NCI-H446 (cell line): ENCODE results near the gene SGTB.
"Not testable (repeated sequence)": the region's sequence is repeated elsewhere in the genome, so short reads cannot be mapped to it uniquely, and the experiment has no call there.

ENCODE experiments used
- DNase-seq, 2 experiments: peaks; one replicate each; lab custom pipeline; 2025; lab: John Stamatoyannopoulos, UW

Gene SGTB

DNA sequence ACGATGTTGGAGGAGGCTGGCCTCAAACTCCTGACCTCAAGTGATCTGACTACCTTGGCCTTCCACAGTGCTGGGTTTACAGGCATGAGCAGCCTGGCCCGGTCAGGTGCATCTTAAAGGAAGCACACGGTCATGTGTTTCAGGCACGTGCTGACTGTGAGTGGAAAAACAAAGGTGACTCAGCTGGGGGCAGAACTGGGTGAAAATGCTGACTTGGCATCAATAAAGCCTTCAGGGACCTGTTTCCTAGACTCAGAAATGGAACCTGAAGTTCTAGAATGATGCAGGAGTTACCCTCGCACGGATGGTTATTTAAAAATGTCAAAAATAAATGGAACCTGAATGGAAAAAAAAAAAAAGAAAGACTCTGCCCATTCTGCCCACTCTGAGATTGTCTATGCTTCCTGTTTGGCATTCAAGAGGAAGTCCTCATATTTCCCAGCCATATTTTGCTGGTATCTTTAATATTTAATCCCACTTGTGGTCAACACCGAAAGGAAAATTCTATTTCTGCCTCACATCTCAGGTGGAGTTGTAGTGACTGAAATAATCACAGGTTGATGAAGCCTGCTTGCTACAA lies 12.4 kb upstream of the SGTB start:
- not testable (repeated sequence) for DNase-seq

DNA sequence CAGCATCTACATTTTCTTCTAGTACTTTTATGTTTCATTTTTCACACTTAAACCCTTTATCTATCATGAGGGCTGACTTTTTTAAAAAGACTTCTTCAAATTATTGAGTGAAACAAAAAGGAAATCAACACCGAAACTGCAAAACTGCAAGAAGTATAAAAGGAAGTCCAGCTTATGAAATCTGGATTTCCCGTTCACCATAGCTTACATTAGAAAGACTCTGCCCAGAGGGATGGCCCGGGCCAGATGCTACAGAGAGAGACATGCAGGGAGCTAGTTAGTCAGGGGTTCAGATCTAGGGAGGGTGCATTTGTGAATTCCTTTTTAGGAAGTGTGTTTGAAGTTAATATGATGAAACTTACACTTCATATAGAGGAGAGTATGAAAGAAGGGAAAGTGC lies 10.1 kb upstream of the SGTB start:
- DNase-seq, result not testable (repeated sequence)

DNA sequence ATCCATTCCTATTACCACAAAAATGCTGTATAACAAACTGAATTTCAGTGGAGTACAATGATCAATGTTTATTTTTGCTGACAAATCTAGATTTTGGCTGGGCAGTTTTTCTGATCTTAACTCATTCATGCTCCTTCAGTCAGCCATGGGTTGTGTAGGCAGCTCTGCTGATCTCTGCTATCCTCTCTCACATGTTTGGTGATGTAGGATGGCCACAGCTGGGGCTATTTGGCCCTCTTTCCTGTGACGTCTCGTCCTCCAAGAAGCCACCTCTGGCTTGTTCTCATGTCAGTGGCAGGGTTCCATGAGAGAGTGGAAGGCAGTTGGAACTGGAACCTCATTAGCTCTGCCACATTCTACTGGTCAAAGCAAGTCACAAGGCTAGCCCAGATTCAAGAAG lies 9.0 kb upstream of the SGTB start:
- DNase-seq, result no peak

DNA sequence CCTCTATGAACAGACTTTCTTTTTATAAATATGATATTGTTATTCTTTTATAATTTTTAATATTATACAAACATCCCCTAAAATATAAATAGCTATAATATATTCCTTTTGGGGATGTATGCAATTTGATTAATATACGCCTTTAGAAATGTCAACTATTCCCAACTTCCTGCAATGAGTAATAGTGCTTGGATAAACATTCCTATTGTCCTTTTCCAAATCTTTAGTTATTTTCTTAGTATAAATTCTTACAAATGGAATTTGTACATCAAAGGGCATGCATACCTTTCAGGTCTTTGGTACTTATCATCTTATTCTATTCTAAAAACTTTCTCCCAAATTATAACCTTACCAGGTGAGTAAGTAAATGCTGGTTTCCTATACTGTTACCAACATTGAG lies 6.3 kb upstream of the SGTB start:
- no peak for DNase-seq

DNA sequence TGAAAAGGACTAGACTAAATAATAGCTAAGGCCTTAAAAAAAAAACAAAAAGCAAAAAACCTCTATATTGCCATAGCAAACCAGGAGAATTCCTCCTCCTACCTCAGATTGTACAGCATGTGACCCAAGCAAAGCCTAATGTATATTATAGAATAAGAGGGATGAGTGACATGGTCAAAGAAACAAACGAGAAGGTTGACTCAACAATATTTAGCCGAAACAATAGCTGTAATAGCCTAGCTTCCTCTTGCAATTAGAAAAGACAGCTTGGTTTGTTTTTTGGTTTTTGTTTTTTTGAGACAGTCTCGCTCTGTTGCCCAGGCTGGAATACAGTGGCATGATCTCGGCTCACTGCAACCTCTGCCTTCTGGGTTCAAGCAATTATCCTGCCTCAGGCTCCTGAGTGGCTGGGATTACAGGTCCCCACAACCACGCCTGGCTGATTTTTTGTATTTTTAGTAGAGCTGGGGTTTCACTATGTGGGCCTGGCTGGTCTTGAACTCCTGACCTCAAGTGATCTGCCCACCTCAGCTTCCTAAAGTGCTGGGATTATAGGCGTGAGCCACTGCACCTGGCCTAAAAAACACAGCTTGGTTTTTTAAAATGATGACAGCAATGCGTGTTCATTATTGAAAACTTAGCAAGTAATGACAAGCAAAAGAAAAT lies 5.7 kb upstream of the SGTB start:
- no peak for DNase-seq

DNA sequence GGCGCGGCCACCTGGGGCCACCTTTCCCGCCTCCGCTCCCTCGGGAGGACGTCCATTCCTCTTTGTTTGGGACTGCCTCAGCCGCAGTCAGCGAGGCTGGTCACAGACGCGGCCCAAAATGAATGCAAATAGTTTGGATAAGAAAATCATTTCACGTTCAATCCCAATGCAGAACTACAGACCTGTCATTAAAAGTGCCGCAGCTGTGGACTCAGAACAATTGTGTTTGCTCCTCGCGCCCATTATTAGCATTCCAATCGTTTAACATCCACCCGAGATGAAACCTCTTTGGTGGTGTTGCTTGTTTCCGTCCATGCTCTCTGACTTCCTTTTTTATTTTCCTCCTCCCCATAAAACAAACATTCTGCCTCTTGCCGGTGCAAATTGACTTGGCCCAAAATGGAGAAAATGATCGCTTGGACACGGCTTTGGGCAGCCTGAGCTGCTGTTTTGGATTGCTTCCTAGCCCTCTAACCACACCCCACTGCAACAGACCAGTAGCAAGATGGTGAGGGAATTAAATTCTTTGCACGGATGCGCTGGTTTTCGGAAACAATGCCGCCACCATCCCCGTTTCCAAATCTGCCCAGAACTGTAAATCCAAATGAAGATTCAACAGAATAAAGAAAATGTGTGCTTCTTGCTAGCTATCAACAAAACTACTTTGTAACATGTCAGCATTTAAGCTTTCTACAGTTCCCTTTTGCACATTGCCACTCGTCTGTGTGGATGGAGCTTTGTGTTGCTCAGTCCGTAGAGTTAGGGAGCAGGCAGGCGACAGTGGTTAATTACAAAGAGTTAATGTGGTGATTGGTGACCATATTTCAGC lies 880 bp upstream of the SGTB start:
- DNase-seq, result peak; percentile 42 to 62

DNA sequence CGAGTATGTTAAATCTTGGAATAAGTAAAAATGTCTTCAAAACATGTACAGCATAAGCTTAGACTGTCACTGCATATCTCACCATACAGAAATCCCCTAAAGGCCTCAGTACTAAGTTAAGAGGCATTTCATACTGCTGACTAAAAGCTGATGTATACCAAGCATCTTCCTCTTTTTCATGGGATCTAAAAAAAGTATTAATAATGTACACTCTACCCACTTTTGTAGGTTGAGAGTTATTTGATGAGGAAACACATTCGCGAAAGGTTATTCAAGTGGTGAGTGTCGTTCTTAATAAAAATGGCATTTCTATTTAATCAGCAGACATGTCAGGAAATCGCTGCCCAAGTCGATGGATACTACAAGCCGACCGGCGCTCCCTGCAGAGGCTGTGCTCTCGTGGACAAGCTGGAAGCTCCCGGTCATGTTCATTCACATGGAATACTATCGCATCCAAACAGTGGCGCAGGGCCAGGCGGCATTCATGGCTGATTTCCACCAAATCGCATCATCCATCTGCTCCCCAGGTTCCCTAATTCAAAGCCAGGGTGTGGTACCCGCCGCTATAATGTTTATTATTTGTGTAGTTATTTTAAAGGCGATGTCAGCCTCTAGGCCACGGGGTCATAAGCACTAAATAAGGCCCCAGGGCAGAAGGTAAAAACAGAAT lies 724 bp downstream of the SGTB start:
- peak; percentile 30 to 81 for DNase-seq

DNA sequence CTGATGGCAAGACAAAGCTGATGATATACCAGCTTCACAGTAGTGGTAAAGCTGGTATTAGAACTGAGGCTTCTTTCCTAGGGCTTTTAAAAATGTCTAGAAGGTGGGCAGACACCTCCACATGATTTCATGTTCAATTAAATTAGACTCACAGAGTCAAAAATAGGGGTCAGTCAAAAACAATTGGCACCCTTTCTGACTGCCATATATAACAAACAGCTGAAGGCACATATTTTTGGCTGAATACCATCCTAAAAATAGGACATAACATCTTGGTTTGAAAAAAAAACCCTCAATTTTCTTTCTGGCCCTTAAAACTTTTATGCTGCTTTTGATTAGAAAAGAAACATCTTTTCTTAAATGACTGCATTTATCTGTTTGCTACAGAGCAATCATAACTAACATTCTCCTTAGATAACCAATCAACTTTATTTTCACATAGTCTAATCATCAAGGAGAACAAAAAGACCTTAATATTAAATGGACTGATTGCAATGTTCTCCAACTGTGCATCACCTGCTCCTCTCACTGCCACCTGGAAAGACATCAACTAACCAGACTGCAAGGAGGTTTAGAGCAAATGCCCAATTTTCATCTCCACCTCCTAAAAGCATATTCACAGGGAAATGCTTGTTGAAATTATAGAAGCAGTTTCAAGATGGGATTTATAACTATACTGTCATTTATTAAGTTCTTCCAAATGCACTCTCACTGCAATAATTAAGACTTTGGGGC lies 3.2 kb downstream of the SGTB start:
- DNase-seq, result no peak

DNA sequence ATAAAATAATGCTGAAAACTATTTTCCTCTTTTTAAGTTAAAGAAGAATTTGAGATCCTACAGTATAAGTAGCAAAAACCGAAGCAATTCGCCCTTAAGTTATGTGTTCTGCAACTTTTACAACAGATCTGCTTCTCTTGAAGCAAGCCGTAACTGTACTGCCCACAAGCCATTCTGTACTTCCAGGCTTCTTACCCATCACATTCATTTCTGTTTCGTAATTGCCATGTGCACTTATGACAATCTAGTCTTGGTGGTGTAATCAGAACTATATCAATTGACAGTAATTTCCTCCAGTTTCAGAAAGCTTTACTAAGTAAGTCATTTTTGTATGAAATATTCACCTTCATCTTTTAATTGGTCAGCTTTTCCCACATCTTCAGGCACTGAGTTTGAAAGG lies 13.8 kb downstream of the SGTB start:
- DNase-seq, result no peak

DNA sequence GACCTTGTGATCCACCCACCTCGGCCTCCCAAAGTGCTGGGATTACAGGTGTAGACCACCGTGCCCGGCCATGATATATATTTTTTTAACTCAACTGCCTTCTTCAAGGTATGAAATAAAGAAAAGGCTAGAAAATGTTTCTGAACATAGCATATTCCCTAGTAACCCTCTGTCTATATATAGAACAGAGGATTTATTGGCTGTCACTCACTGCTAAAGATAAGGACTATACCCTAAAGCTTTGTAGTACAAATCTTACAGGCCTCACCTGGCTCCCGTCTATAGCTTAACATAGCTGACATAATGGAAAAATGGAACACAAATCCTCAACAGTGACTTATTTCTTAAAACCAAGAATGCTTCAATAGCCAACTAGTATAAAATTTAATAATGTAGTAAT lies 14.2 kb downstream of the SGTB start:
- no peak for DNase-seq

DNA sequence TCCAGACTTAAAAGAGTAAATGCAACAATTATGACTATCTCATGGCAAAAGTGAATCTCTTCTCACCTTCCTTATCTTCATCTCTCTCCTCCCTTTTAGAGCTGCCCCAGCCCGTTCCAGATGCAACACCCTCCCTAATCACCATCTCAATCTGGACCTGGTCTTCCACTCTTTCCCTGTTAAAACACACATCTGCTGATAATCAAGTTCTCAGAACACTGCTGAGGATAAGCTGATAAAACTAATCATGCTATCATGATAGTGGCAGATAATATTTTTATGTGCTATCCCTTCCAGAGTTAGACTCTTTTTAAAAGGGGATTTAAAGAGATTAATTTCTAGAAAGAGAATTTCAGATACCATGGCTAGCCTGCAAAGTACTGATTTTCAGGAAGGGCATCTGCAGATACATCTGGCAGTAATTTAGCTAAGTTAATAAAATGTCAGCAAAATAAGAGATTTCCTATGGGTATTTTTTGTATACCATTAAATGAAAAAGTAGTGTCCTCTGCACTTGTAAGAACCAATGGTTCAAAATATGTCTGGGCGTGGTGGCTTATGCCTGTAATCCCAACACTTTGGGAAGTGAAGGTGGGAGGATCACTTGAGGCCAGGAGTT lies 17.2 kb downstream of the SGTB start:
- no peak for DNase-seq

DNA sequence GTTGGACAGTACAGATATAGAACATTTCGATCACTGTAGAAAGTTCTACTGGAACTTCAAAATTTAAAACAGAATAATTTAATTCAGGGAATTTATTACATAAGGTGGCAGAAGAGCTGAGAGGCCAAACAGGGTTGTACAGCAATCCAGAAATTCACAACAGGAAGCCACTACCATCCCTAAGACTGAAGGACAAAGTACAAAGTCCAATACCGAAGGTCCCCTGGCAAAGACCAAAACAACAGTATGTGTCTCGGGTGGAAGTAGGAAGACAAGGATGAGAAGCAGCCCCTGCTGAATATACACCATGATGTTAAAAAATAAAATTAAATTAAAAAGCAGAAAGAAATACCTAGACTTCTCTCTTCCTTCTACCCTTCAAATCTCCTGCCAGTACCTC lies 19.9 kb downstream of the SGTB start:
- DNase-seq, result no peak

DNA sequence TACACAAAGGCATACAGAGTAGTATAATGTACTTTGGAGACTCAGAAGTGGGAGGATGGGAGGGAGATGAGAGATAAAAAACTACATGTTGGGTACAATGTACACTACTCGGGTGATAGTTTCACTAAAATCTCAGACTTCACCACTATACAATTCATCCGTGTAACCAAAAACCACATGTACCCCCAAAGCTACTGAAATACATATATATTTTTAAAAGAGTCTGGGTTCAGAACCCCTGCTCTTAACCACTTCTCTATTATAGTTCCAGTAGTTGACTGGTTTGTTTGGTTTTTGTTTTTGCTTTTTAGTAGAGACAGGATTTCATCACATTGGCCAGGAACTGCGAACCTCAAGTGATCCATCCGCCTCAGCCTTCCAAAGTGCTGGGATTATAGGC lies 22.6 kb downstream of the SGTB start:
- no peak for DNase-seq

DNA sequence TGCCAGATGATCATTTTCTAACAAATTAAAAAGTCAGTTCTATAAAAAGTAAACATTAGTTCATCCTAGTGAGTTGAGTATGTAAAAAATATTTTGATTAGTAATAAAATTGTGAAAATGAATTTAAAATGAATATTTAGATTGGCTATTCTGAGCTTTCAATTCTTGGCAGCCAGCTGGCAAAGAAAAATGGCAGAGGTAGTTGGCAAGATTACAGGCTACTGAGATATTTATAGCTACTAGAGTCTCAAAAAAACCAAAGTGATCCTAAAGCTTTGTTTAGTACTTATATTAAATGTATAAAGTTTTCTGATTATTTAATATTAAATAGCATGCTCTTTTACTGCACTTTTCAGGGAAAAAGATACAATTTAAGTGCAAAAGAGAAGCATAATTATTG lies 25.0 kb downstream of the SGTB start:
- DNase-seq, result peak; percentile 43 to 58

DNA sequence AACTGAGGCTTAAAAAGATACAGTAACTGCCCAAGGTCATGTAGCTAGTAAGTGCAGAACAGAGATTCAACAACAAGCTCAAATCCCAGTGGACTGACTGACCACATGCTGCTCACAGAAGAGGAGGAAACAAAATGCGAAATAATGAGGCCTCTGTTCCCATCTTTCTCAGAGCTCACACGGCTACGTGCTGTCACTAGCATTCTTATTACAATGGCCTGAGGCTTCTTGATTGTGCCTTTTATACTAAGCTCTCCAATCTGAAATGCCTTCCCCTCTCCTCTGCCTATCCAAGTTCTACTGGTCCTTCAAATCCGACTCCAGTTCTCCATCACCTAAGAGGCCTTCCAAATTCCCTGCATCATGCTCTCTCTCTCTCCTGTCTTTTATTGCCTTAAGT lies 26.0 kb downstream of the SGTB start:
- DNase-seq, result no peak

DNA sequence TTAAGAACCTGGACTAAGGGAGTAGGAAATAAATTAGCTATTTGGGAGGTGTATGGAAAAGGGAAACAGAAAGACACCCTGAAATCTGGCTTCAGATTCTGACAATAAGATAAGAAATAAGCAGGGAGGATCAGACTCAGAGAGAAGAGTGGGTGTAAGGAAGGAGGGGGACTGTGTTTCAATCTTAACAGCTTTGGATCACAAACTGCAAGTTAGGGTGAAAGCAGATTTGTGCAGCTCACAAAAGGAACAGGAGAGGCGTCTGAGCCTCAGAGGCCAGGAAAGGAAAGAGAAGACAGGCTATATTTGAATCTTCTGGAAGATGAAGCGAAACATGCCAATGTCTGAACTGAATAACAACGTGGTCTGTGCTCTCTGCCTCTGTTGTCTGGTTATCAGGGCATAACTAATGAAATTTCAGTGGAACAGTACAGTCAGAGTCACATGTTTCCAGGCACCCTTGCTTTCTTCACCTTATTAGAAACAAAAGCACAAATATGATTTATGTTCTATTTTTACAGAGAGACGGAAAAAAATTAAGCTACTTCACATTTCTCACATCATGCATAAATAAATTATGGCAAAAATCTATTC lies 26.6 kb downstream of the SGTB start:
- no peak for DNase-seq

DNA sequence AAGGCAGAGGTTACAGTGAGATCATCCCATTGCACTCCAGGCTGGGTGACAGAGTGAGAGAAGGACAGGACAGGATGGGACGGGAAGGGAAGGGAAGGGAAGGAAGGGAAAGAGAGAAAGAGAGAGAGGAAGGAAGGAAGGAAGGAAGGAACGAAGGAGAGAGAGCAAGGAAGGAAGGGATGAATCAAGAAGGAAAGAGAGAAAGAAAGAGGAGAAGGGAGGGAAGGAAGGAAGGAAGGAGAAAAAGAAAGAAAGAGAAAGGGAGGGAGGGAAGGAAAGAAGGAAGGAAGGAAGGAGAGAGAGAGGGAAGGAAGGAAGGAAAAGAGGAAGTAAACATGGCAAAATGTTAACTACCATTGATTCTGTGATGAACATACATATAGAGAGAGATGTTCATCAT lies 28.8 kb downstream of the SGTB start:
- DNase-seq, result no peak

DNA sequence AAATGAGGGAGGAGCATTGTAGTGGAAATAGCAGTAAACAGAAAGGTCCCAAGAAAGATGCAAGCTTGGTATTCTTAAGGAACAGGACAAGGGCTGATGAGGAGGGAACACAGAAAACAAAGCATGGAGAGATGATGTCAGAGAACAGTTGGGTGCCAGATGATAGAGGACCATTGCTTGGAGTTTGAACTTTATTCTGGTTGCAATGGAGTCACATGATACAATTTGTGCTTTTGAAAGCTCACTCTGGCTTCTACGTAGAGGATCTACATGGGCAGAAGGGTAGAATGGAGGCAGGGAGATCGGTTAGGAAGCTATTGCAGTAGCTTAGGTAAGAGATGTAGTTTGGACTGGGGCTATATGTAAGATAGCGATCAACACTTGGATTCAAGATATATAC lies 39.8 kb downstream of the SGTB start:
- DNase-seq, result no peak

DNA sequence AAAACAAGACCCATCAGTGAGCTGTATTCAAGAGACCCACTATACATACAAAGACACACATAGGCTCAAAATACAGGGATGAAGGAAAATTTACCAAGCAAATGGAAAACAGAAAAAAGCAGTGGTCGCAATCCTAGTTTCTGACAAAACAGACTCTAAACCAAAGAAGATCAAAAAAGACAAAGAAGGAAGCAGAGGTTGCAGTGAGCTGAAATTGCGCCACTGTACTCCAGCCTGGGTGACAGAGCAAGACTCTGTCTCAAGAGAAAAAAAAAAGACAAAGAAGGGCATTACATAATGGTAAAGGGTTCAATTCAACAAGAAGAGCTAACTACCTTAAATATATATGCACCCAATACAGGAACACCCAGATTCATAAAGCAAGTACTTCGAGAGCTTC lies 45.9 kb downstream of the SGTB start:
- not testable (repeated sequence) for DNase-seq

DNA sequence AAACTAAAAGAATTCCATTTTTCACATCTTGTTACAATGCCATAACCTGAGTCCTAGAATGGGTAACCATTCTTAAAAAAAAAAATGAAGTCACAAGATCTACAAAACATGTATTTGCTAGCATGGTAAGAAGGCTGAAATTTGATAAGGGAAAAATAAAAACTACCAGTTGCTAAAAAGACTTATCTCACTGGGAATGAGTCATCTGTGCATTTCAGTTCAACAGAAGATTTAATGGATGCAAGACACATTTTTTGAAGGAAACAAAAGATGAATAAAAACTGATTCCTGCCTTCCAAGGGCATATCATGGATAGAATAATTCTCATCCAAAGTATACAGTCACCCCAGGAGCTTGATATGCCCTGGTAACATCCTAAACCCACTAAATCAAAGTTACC lies 47.2 kb downstream of the SGTB start:
- DNase-seq, result no peak

DNA sequence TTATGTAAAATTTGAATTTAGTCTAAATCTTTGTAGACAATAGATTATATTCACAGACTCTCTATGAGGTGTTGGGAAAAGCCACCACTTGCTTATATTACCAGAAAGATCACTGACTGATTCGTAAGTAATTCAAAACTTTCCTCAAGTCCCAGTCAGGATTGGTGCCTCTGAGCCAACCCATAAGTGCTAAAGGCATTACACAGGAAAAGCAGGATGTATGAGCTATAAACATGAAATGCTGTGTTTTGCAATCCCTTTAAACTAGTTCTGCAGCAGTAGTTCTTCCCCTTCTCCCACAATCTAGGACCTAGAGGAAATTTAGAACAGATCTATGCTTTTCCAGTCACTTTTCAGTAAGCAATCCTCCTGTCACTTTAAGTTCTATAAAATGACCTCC lies 49.1 kb downstream of the SGTB start:
- no peak for DNase-seq
